ENCODE measurements around the gene CD33. TPM values are rescaled to one million over a fixed set of nuclear protein-coding genes. Genes with fewer than 3 reads are reported as not detected.

Gene CD33
- total RNA-seq, 1 experiment from 2014 or later: 0.13 TPM

GRCh38 chr19:51219307-51219706, 5.6 kb upstream of the CD33 start:
- no peak for TF ChIP-seq SIN3A (IDR thresholded peaks at IDR 0.05; ENCODE audit: borderline replicate concordance, insufficient read depth, low read depth, low read length)
- TF ChIP-seq, protein P1, sequence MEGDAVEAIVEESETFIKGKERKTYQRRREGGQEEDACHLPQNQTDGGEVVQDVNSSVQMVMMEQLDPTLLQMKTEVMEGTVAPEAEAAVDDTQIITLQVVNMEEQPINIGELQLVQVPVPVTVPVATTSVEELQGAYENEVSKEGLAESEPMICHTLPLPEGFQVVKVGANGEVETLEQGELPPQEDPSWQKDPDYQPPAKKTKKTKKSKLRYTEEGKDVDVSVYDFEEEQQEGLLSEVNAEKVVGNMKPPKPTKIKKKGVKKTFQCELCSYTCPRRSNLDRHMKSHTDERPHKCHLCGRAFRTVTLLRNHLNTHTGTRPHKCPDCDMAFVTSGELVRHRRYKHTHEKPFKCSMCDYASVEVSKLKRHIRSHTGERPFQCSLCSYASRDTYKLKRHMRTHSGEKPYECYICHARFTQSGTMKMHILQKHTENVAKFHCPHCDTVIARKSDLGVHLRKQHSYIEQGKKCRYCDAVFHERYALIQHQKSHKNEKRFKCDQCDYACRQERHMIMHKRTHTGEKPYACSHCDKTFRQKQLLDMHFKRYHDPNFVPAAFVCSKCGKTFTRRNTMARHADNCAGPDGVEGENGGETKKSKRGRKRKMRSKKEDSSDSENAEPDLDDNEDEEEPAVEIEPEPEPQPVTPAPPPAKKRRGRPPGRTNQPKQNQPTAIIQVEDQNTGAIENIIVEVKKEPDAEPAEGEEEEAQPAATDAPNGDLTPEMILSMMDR (IDR thresholded peaks at IDR 0.05): no peak
- no peak for TF ChIP-seq POLR2AphosphoS5 (IDR thresholded peaks at IDR 0.05; ENCODE audit: low read depth, low read length)
- TF ChIP-seq REST (IDR thresholded peaks at IDR 0.05; ENCODE audit: insufficient read depth in 1 of 2, low read depth in 2 of 2, low read length in 1 of 2): no peak
- no peaks in the 10 kb centered on the region for H3K9me3 ChIP-seq (ENCODE audit: control insufficient read depth, insufficient read depth, low read depth, low read length)
- DNase-seq (ENCODE audit: low read depth, low spot score): no peak
- H3K4me1 ChIP-seq (ENCODE audit: control insufficient read depth, insufficient read depth, low read length): no peaks in the 10 kb centered on the region
- no peak overlapping the region for H3K4me3 ChIP-seq (ENCODE audit: low read depth in 2 of 2, low read length in 2 of 2)
- ChIA-PET POLR2A (no interaction called here), CTCF (no interaction called here)
- no peak for ATAC-seq
- no TSS peak for BruUV-seq (replicated peaks)
- no peaks in the 10 kb centered on the region for H3K36me3 ChIP-seq (ENCODE audit: control insufficient read depth, insufficient read depth, low read length)
- in situ Hi-C loops (cut with HindIII; ENCODE audit: low pct_unique_long_range_greater_than_20kb, low sequenced_read_pairs): no loop called here
- intact Hi-C loops (cut with micrococcal nuclease; ENCODE audit: unreplicated experiment): no loop called here
- no peaks in the 10 kb centered on the region; the same call in 1 of the 2 replicates for H3K27me3 ChIP-seq (ENCODE audit: control insufficient read depth, insufficient read depth, low read length)
- no peak overlapping the region for H3K27ac ChIP-seq (ENCODE audit: low read length)

DNA sequence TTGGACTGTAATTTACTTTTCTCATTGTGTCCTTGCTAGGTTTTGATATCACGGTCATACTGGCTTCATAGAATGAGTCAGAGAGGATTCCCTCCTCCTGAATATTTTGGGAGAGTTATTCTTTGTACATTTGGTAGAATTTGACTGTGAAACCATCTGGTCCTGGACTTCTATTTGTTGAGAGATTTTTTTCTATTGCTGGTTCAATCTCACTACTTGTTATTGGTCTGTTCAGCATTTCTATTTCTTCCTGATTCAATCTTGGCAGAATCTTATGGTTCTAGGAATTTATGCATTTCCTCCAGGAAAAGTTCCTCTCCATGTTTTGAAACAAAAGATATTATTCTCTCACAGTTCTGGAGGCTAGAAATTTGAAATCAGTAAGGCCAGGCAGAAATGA, 4.9 kb upstream of the CD33 start:
- H3K9me3 ChIP-seq (ENCODE audit: control insufficient read depth, insufficient read depth, low read depth, low read length): no peaks in the 10 kb centered on the region
- TF ChIP-seq REST (IDR thresholded peaks at IDR 0.05; ENCODE audit: insufficient read depth in 1 of 2, low read depth in 2 of 2, low read length in 1 of 2): no peak
- TF ChIP-seq POLR2AphosphoS5 (IDR thresholded peaks at IDR 0.05; ENCODE audit: low read depth, low read length): no peak
- TF ChIP-seq TCF7L2 (IDR thresholded peaks at IDR 0.05; ENCODE audit: low read depth, low read length): no peak
- TF ChIP-seq SIN3A (IDR thresholded peaks at IDR 0.05; ENCODE audit: borderline replicate concordance, insufficient read depth, low read depth, low read length): no peak
- TF ChIP-seq, protein P1 (IDR thresholded peaks at IDR 0.05): no peak
- BruUV-seq (replicated peaks): no TSS peak
- no peak overlapping the region for H3K4me3 ChIP-seq (ENCODE audit: low read depth in 2 of 2, low read length in 2 of 2)
- no peak overlapping the region for H3K27ac ChIP-seq (ENCODE audit: low read length)
- no peaks in the 10 kb centered on the region; the same call in 1 of the 2 replicates for H3K27me3 ChIP-seq (ENCODE audit: control insufficient read depth, insufficient read depth, low read length)
- DNase-seq (ENCODE audit: low read depth, low spot score): no peak
- no peaks in the 10 kb centered on the region for H3K4me1 ChIP-seq (ENCODE audit: control insufficient read depth, insufficient read depth, low read length)
- POLR2A ChIA-PET: no interaction called here
- no peak for ATAC-seq
- no peaks in the 10 kb centered on the region for H3K36me3 ChIP-seq (ENCODE audit: control insufficient read depth, insufficient read depth, low read length)
- intact Hi-C loops (cut with micrococcal nuclease; ENCODE audit: unreplicated experiment) (no loop called here), in situ Hi-C loops (cut with HindIII; ENCODE audit: low pct_unique_long_range_greater_than_20kb, low sequenced_read_pairs) (no loop called here)
- CTCF ChIA-PET: no interaction called here

All from Panc1 (cell line).